ENCODE results near the gene SDHB. TPM values are rescaled to one million over a fixed set of nuclear protein-coding genes. Genes with fewer than 3 reads are reported as not detected.
A peak's percentile ranks its signal among the peaks of the same experiment; 100 is the strongest.

Gene SDHB
- total RNA-seq, 1 donor from 2014 or later, result 69.0 TPM

DNA sequence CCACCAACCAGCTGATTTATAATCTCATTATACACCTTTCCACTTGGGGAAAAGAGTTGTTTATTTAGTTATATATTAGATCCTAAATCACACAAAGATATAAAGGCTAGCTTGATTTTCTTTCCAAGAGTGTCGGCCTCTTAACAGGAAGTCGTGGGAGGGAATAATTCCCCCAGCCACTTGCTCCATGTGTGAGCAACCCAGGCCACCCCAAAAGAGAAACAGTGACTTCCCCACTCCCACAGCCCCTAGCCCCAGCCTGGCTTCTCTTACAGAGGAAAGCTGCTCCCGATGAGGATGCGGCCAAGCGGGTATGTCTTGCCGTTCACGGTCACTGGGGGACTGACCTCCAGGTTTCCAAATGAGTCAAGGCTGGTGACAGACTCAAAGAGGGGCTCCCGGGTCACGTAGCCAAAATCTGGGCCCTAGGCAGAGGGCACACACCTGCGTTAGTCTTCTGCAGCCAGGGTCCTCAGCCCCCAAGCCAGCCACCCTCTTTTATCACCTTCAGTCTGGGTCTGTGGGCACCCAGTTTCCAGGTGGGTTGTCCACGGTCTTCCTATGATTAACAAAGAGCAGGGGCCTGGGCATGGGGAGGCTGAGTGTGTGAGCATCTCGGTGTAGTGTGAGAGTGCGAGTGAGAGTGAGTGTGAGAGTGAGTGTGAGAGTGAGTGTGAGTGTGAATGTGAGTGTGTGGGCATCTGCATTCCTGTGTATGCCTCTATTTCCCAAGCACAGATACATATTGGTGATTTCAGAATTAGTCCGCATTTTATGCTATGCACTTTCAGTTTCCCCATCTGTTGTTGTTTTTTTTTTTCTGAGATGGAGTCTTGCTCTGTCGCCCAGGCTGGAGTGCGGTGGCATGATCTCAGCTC, 25.4 kb upstream of the SDHB start:
- no peaks in the 10 kb centered on the region for H3K9me3 Mint-ChIP-seq (ENCODE audit: unreplicated experiment)
- H3K27me3 Mint-ChIP-seq (ENCODE audit: unreplicated experiment), result no peaks in the 10 kb centered on the region
- no peaks in the 10 kb centered on the region for H3K4me1 Mint-ChIP-seq (ENCODE audit: unreplicated experiment)
- no peaks in the 10 kb centered on the region for H3K36me3 Mint-ChIP-seq (ENCODE audit: unreplicated experiment)
- TF ChIP-seq, protein P1, sequence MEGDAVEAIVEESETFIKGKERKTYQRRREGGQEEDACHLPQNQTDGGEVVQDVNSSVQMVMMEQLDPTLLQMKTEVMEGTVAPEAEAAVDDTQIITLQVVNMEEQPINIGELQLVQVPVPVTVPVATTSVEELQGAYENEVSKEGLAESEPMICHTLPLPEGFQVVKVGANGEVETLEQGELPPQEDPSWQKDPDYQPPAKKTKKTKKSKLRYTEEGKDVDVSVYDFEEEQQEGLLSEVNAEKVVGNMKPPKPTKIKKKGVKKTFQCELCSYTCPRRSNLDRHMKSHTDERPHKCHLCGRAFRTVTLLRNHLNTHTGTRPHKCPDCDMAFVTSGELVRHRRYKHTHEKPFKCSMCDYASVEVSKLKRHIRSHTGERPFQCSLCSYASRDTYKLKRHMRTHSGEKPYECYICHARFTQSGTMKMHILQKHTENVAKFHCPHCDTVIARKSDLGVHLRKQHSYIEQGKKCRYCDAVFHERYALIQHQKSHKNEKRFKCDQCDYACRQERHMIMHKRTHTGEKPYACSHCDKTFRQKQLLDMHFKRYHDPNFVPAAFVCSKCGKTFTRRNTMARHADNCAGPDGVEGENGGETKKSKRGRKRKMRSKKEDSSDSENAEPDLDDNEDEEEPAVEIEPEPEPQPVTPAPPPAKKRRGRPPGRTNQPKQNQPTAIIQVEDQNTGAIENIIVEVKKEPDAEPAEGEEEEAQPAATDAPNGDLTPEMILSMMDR (IDR thresholded peaks at IDR 0.05), result no peak
- H3K27ac Mint-ChIP-seq (ENCODE audit: unreplicated experiment), result no peak overlapping the region
- no peak overlapping the region for H3K4me3 Mint-ChIP-seq (ENCODE audit: unreplicated experiment)
- no peak for DNase-seq (ENCODE audit: extremely low spot score, unreplicated experiment)

DNA sequence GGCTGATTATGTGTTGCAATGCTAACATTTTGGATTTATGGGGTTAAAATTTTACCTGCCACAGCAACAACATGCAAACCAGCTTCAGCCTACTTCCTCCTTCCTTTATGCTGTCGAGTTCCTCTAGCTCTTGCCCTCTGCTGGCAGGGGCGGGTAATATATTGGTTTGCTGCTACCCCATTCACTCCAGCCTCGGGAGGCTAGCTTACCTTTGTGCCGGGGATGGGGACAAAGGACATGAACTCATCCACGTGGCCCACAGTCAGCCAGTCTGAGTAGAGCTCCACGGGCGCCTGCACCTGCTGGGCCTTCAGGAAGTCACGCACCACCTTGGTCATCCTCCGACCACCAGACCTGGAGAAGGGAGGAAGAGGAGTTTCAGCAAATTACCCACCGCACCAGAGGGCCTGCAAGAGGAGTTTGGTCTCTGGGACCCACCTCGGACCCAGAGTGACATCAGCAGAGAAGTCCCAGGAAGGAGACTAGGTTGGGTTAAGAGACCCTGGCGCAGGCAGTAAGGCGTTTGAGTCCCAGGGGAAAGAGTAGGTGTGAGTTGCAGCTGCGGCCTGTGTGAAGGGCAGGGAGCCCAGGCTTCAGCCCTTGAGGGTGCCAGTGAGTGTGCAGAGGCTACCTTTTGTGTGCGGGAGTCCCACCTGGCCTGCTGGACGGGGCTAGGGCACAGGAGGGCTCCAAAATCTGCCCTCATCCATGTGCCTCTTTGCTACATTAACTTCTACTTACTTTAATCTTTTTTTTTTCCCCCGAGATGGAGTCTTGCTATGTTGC, 21.8 kb upstream of the SDHB start:
- no peak for DNase-seq (ENCODE audit: extremely low spot score, unreplicated experiment)
- Mint-ChIP-seq H3K27me3 (ENCODE audit: unreplicated experiment) (peaks cover 5% of the 10 kb centered on the region), H3K36me3 (ENCODE audit: unreplicated experiment) (no peaks in the 10 kb centered on the region), H3K4me1 (ENCODE audit: unreplicated experiment) (no peaks in the 10 kb centered on the region), H3K4me3 (ENCODE audit: unreplicated experiment) (no peak overlapping the region), H3K27ac (ENCODE audit: unreplicated experiment) (no peak overlapping the region), H3K9me3 (ENCODE audit: unreplicated experiment) (no peaks in the 10 kb centered on the region)
- TF ChIP-seq, protein P1 (IDR thresholded peaks at IDR 0.05), result peak; percentile 35

DNA sequence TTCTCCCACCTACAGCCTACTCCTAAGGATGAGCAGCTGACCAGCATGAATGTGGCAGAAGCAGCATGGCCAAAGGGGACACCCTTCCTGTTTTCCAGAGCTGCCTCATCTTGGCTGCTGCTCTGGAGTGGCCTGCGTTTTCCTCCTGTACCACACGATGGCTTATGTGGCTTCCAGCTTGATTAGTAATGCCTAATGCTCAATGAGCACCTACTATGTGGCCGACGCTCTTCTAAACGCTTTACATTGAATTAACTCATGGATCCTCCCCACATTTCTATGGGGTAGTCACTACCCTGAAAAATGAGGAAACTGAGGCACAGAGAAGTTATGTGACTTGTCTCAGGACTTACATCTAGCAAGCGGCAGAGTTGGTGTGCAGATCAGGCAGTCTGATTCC, 18.0 kb upstream of the SDHB start:
- TF ChIP-seq, protein P1 (IDR thresholded peaks at IDR 0.05), result no peak
- Mint-ChIP-seq H3K9me3 (ENCODE audit: unreplicated experiment) (no peaks in the 10 kb centered on the region), H3K36me3 (ENCODE audit: unreplicated experiment) (no peaks in the 10 kb centered on the region), H3K4me3 (ENCODE audit: unreplicated experiment) (no peak overlapping the region), H3K27ac (ENCODE audit: unreplicated experiment) (no peak overlapping the region), H3K4me1 (ENCODE audit: unreplicated experiment) (no peaks in the 10 kb centered on the region), H3K27me3 (ENCODE audit: unreplicated experiment) (peaks cover 5% of the 10 kb centered on the region)
- no peak for DNase-seq (ENCODE audit: extremely low spot score, unreplicated experiment)

DNA sequence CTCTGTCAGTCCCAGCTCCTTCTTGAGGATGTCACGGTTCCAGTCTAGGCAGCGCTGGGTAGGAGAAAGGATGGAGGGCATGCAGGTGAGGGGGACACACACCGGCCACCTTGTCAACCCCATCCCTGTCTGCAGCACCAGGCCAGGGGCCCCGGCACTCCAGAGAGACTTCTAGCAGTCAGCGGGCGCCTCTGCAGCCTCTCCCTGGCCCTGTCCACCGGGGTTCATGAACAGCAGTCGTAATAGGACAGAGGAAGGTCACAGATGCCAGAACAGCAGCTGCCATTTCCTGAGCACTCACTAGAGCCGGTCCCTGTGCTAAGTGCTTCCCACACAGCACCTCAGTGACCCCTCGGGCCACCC, 16.3 kb upstream of the SDHB start:
- TF ChIP-seq, protein P1 (IDR thresholded peaks at IDR 0.05), result no peak
- no peak overlapping the region for H3K4me3 Mint-ChIP-seq (ENCODE audit: unreplicated experiment)
- H3K36me3 Mint-ChIP-seq (ENCODE audit: unreplicated experiment), result no peaks in the 10 kb centered on the region
- H3K27ac Mint-ChIP-seq (ENCODE audit: unreplicated experiment), result no peak overlapping the region
- no peaks in the 10 kb centered on the region for H3K9me3 Mint-ChIP-seq (ENCODE audit: unreplicated experiment)
- no peaks in the 10 kb centered on the region for H3K4me1 Mint-ChIP-seq (ENCODE audit: unreplicated experiment)
- no peak for DNase-seq (ENCODE audit: extremely low spot score, unreplicated experiment)
- peaks cover 5% of the 10 kb centered on the region for H3K27me3 Mint-ChIP-seq (ENCODE audit: unreplicated experiment)
